Activated CD8-positive, alpha-beta T cell treated with anti-CD3 and anti-CD28 coated beads for 36 hours (primary cell): ENCODE results near the gene DOCK3. TPM values are rescaled to one million over a fixed set of nuclear protein-coding genes. Genes with fewer than 3 reads are reported as not detected.

Experiments used
- ATAC-seq: fragments of 200-7000 bp; cut with Tn5 transposase; one replicate; pipeline ENCODE4 v1.10.0; 2021; ENCODE audit warnings: mild to moderate bottlenecking, moderate library complexity
- CTCF ChIA-PET: fragments of 350-600 bp; sonication (Branson Sonifier 250); formaldehyde crosslinking; loops from one replicate; lab custom pipeline; 2021; ENCODE audit warnings: antibody characterized with exemption; lab: Charles Lee
- POLR2A ChIA-PET: fragments of 350-600 bp; sonication (Branson Sonifier 250); formaldehyde crosslinking; loops from one replicate; lab custom pipeline; 2021; ENCODE audit warnings: antibody characterized with exemption; lab: Charles Lee
- DNase-seq: peaks from one replicate; pipeline ENCODE4 v3.0.0-alpha.2; 2020
- H3K27ac Mint-ChIP-seq: one replicate; pipeline ENCODE4 v1.8.0; 2021; ENCODE audit warnings: mild to moderate bottlenecking, mixed read lengths
- H3K27me3 Mint-ChIP-seq: one replicate; pipeline ENCODE4 v1.8.0; 2021; ENCODE audit warnings: mixed read lengths
- H3K36me3 Mint-ChIP-seq: one replicate; pipeline ENCODE4 v1.8.0; 2021; ENCODE audit warnings: low read depth, mixed read lengths
- H3K4me1 Mint-ChIP-seq: one replicate; pipeline ENCODE4 v1.8.0; 2021; ENCODE audit warnings: low read depth, mixed read lengths
- H3K4me3 Mint-ChIP-seq: one replicate; pipeline ENCODE4 v1.8.0; 2021; ENCODE audit warnings: mild to moderate bottlenecking, moderate library complexity, mixed read lengths
- H3K9me3 Mint-ChIP-seq: one replicate; pipeline ENCODE4 v1.8.0; 2021; ENCODE audit warnings: mixed read lengths
- intact Hi-C: fragments of 100-400 bp; cut with micrococcal nuclease; formaldehyde crosslinking; loops from one replicate; pipeline ENCODE4 v1.10.0; 2022
- total RNA-seq, 2 experiments: library from RNA; stranded (reverse); gene quantifications; one replicate each; pipeline ENCODE4 v1.2.3, GENCODE V29; 2021
- TF ChIP-seq, protein P1 (sequence below): fragments of 200-600 bp; IDR thresholded peaks from one replicate; pipeline ENCODE4 v1.8.0; 2022; ENCODE audit warnings: antibody characterized with exemption, mild to moderate bottlenecking

The DOCK3 gene
- total RNA-seq, 2 experiments from 2014 or later: 3.6 to 4.2 TPM

DNA sequence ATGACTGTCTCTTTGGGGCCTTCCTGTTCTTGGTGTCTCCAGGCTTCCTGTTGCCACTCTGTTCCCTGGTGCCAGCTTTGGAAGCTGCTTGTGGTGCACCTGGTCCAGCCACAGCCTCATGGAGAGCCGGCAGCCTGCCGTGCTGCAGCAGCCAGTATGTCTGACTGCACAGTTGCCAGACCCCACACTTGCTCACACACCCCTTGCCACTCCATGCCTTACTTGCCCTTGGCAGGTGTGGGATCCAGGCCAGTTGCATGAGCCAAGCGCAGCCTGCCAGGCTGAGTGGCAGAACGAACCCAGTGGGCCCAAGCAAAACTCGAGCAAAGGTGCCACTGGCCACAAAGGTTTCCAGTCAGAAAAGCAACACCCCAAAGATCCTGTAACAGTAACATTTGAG, 309.2 kb downstream of the DOCK3 start:
- H3K36me3 Mint-ChIP-seq: no peaks in the 10 kb centered on the region
- TF ChIP-seq, protein P1, sequence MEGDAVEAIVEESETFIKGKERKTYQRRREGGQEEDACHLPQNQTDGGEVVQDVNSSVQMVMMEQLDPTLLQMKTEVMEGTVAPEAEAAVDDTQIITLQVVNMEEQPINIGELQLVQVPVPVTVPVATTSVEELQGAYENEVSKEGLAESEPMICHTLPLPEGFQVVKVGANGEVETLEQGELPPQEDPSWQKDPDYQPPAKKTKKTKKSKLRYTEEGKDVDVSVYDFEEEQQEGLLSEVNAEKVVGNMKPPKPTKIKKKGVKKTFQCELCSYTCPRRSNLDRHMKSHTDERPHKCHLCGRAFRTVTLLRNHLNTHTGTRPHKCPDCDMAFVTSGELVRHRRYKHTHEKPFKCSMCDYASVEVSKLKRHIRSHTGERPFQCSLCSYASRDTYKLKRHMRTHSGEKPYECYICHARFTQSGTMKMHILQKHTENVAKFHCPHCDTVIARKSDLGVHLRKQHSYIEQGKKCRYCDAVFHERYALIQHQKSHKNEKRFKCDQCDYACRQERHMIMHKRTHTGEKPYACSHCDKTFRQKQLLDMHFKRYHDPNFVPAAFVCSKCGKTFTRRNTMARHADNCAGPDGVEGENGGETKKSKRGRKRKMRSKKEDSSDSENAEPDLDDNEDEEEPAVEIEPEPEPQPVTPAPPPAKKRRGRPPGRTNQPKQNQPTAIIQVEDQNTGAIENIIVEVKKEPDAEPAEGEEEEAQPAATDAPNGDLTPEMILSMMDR: no peak
- ChIA-PET POLR2A (no interaction called here), CTCF (interaction anchor here (1.1 kb wide), 1 partner anchor 12 kb away, joined by 4 read pairs; no protein-coding TSS in a partner anchor)
- DNase-seq (no peak), ATAC-seq (no peak)
- H3K27me3 Mint-ChIP-seq: no peaks in the 10 kb centered on the region
- intact Hi-C loops: no loop called here
- no peaks in the 10 kb centered on the region for H3K4me1 Mint-ChIP-seq
- H3K27ac Mint-ChIP-seq: no peak overlapping the region
- peaks cover 1% of the 10 kb centered on the region for H3K9me3 Mint-ChIP-seq
- H3K4me3 Mint-ChIP-seq: no peak overlapping the region

DNA sequence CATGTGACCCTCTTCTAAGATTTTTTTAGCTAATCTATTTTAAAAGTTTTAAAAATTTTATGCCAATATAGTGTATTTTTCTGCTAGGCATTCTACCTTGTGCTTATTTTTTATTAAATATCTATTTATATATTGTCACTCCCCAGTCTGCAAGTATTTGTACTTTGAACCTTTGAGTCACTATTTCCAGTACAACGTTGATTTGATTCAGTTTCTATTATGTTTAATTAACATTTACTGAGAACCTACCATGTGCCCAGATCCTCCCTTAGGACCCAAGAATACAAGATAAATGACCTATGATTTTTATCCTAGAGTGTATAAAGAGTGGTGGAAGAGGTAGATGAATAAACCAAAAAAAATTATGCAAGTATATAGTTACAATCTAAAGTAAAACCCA, 311.2 kb downstream of the DOCK3 start:
- H3K27ac Mint-ChIP-seq: no peak overlapping the region
- no peaks in the 10 kb centered on the region for H3K4me1 Mint-ChIP-seq
- no peaks in the 10 kb centered on the region for H3K27me3 Mint-ChIP-seq
- no peaks in the 10 kb centered on the region for H3K36me3 Mint-ChIP-seq
- TF ChIP-seq, protein P1: no peak
- ChIA-PET POLR2A (no interaction called here), CTCF (no interaction called here)
- DNase-seq: no peak
- ATAC-seq: no peak
- intact Hi-C loops: no loop called here
- no peak overlapping the region for H3K4me3 Mint-ChIP-seq
- H3K9me3 Mint-ChIP-seq: peaks cover 5% of the 10 kb centered on the region

DNA sequence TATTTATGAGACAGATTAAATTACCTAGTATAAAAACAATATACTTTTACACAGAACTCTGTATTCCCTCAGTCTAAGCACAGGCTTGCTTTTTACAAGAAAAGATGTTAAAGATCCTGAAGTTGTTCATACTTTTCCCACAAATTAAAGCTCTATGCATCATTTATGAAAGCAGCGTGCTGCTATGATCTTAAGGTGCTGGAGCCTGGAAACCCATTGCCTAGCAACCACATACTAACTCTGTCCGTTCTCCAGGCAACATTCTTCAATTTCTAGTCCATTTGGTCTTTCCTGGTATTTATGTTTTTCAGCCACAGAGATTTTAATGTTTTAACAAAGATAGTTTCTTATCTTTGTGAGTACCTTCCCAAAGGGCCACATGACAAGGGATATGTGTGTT, 312.0 kb downstream of the DOCK3 start:
- ChIA-PET POLR2A (no interaction called here), CTCF (interaction anchor here (0.9 kb wide), 1 partner anchor 15 kb away, joined by 3 read pairs; no protein-coding TSS in a partner anchor)
- no peaks in the 10 kb centered on the region for H3K4me1 Mint-ChIP-seq
- TF ChIP-seq, protein P1: no peak
- H3K27ac Mint-ChIP-seq: no peak overlapping the region
- ATAC-seq (no peak), DNase-seq (no peak)
- peaks cover 13% of the 10 kb centered on the region for H3K9me3 Mint-ChIP-seq
- no peaks in the 10 kb centered on the region for H3K36me3 Mint-ChIP-seq
- no peak overlapping the region for H3K4me3 Mint-ChIP-seq
- H3K27me3 Mint-ChIP-seq: no peaks in the 10 kb centered on the region
- intact Hi-C loops: no loop called here

DNA sequence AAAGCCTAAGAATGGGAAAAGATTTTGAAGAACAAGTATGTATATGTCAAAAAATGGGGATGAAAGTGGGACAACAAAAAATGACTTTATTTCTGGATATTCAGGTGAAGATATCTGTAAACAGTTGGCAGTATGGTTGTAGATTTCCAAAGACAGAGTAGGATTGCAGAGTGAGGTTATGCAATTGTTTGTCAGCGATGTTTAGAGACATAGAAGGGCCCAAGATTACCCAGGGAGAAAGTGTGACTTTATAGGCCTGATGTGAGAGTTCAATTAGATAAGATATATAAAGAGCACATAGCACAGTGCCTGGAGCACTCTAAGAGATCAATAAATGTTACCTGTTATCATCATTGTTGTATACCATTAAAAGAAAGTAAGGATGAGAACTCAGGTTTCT, 319.8 kb downstream of the DOCK3 start:
- CTCF ChIA-PET: no interaction called here
- no peaks in the 10 kb centered on the region for H3K4me1 Mint-ChIP-seq
- no peaks in the 10 kb centered on the region for H3K27me3 Mint-ChIP-seq
- ATAC-seq (no peak), DNase-seq (no peak)
- no peak overlapping the region for H3K27ac Mint-ChIP-seq
- TF ChIP-seq, protein P1: no peak
- intact Hi-C loops: no loop called here
- POLR2A ChIA-PET: no interaction called here
- no peak overlapping the region for H3K4me3 Mint-ChIP-seq
- H3K9me3 Mint-ChIP-seq: peaks cover 18% of the 10 kb centered on the region
- no peaks in the 10 kb centered on the region for H3K36me3 Mint-ChIP-seq

DNA sequence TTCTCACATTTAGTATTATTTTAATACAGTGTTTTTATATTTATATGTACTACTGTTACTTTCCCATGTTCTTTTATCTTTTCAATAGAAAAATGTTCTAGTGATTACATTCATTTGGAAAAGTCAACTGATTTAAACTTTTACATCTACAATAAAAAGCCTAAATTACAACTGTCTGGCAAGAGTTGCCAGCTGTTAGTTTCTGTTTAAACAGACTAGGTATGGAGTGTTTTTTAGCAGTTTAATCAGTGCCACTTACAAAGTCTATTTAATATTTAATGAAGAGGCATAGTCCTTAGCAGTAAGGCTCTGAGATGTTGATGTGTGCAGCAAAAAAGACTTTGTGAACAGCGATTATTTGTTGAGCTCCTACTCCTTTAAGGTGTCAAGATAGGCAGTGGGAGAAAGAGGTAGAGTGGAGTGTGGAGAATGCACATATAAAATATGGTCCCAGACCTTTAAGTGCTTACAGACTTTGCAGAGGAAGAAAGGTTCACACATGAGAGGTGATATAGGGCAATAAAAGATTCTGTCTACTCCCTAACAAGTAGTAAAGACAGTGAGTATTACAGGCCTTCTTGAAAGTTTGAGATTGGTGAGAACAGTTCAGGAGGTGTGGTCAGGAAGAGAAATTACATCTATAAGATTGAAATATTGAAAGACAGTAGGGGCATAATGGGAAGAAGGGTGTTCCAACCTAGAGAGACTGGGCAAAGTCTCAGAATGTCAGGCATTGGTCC, 320.5 kb downstream of the DOCK3 start:
- POLR2A ChIA-PET: interaction anchor here (0.6 kb wide), 1 partner anchor 281 kb away, joined by 3 read pairs; no protein-coding TSS in a partner anchor
- ATAC-seq (no peak), DNase-seq (no peak)
- Mint-ChIP-seq H3K27ac (no peak overlapping the region), H3K9me3 (peaks cover 16% of the 10 kb centered on the region), H3K27me3 (no peaks in the 10 kb centered on the region), H3K4me1 (no peaks in the 10 kb centered on the region), H3K4me3 (no peak overlapping the region), H3K36me3 (no peaks in the 10 kb centered on the region)
- intact Hi-C loops: no loop called here
- TF ChIP-seq, protein P1: no peak
- CTCF ChIA-PET: no interaction called here
